ENCODE measurements around the gene DHRS11.
"Not testable (repeated sequence)": the region's sequence is repeated elsewhere in the genome, so short reads cannot be mapped to it uniquely, and the experiment has no call there.

Gene DHRS11

GRCh38 chr17:36594626-36595401 is 3.1 kb downstream of the DHRS11 start:
- no peak for DNase-seq

GRCh38 chr17:36597226-36597625 is 5.5 kb downstream of the DHRS11 start:
- DNase-seq: no peak

GRCh38 chr17:36597866-36598777 is 6.4 kb downstream of the DHRS11 start:
- DNase-seq: no peak

GRCh38 chr17:36598951-36599401 is 7.3 kb downstream of the DHRS11 start:
- no peak for DNase-seq

GRCh38 chr17:36599546-36600250 is 8.0 kb downstream of the DHRS11 start:
- DNase-seq: no peak

GRCh38 chr17:36600465-36600864 is 8.8 kb downstream of the DHRS11 start:
- no peak for DNase-seq

- DNase-seq: no peak
These were observed 9.2 kb downstream of the DHRS11 start for GRCh38 chr17:36600936-36601302.

- peak; percentile 89 to 91 for DNase-seq
These were observed 9.8 kb downstream of the DHRS11 start, which contains the start of gene MRM1 for GRCh38 chr17:36601303-36602029. MRM1 (plus strand) TSS chr17:36601583; CDS start chr17:36601811, 228 bp downstream.

GRCh38 chr17:36602030-36602748 is 10.5 kb downstream of the DHRS11 start:
- no peak for DNase-seq

- peak in 1 of 2 donors; percentile 11 for DNase-seq
These were observed 11.3 kb downstream of the DHRS11 start for GRCh38 chr17:36602924-36603384.

GRCh38 chr17:36605028-36605427 is 13.3 kb downstream of the DHRS11 start:
- not testable (repeated sequence) for DNase-seq

- DNase-seq: no peak
These were observed 16.6 kb downstream of the DHRS11 start for GRCh38 chr17:36608280-36608679.

- DNase-seq: peak; percentile 14 to 36
These were observed 17.3 kb downstream of the DHRS11 start for GRCh38 chr17:36608794-36609497.

GRCh38 chr17:36609498-36609862 is 17.8 kb downstream of the DHRS11 start:
- no peak for DNase-seq

- DNase-seq: no peak
These were observed 18.8 kb downstream of the DHRS11 start for GRCh38 chr17:36610474-36610873.

- DNase-seq: no peak
These were observed 19.8 kb downstream of the DHRS11 start for GRCh38 chr17:36611345-36612072.

GRCh38 chr17:36612323-36612722 is 20.6 kb downstream of the DHRS11 start:
- no peak for DNase-seq

GRCh38 chr17:36613155-36613554 is 21.5 kb downstream of the DHRS11 start:
- no peak for DNase-seq

GRCh38 chr17:36614081-36614480 is 22.4 kb downstream of the DHRS11 start:
- no peak for DNase-seq

- no peak for DNase-seq
These were observed 23.3 kb downstream of the DHRS11 start for GRCh38 chr17:36614933-36615332.

Measured in hippocampal formation (tissue), 2 donors.